Kidney epithelial cell (primary cell): Measurements from ENCODE around the gene CD300C. TPM values are rescaled to one million over a fixed set of nuclear protein-coding genes. Genes with fewer than 3 reads are reported as not detected.

Experiments
- DNase-seq: peaks from one replicate; pipeline ENCODE4 v3.0.0-alpha.2; 2010; ENCODE audit warnings: low read depth
- H3K27me3 ChIP-seq: 2 replicates; pipeline ENCODE4 v1.6.0; 2011; ENCODE audit warnings: low read length; ENCODE audit not compliant: control insufficient read depth, insufficient read depth
- H3K36me3 ChIP-seq: 2 replicates; pipeline ENCODE4 v1.5.1; 2011; ENCODE audit warnings: low read length; ENCODE audit not compliant: control insufficient read depth, insufficient read depth
- H3K4me3 ChIP-seq: 2 replicates; pipeline ENCODE4 v1.5.1; 2011; ENCODE audit warnings: low read depth, mild to moderate bottlenecking, control low read depth, low read length
- total RNA-seq: library from RNA; depleted of rRNA; stranded (reverse); fragments of >200 nt; gene quantifications from 2 replicates; pipeline ENCODE4 v1.2.3, GENCODE V29; 2015
- TF ChIP-seq, protein P1 (sequence below): IDR thresholded peaks from 2 replicates; pipeline ENCODE4 v1.5.1; 2011; ENCODE audit warnings: mild to moderate bottlenecking, moderate library complexity, low read length, control low read depth, inconsistent platforms; ENCODE audit not compliant: insufficient read depth, poor library complexity, severe bottlenecking

The CD300C gene
- total RNA-seq, result 0.21 TPM in 1 of 2 replicates, not detected in the other

DNA sequence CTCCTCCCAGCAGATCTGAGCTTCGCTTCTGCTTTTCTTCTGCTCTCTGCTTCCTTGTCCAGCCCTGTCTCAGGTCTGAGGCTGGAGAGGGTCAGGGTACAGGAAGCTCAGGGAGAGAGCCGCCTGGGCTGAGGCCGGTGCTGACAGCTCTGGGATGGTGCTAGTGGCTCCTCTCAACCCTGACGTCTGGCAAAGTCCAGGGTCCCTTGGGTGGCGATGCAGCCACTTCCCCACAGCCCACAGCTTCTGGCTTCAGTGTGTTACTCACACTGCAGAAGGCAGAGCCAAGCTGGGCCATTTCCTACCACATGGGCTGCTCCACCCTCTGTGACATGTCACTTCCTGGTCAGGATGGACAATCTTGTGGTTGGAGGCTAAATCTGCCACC is at the start of gene CD300C:
Gene CD300C (minus strand): TSS at position 273 of the 388 bp plus-strand sequence. CDS start 333 bp downstream, outside the sequence.
- Histone ChIP-seq H3K36me3 (no peaks in the 10 kb centered on the region), H3K27me3 (no peaks in the 10 kb centered on the region), H3K4me3 (no peak within 1 kb of the TSS)
- TF ChIP-seq, protein P1, sequence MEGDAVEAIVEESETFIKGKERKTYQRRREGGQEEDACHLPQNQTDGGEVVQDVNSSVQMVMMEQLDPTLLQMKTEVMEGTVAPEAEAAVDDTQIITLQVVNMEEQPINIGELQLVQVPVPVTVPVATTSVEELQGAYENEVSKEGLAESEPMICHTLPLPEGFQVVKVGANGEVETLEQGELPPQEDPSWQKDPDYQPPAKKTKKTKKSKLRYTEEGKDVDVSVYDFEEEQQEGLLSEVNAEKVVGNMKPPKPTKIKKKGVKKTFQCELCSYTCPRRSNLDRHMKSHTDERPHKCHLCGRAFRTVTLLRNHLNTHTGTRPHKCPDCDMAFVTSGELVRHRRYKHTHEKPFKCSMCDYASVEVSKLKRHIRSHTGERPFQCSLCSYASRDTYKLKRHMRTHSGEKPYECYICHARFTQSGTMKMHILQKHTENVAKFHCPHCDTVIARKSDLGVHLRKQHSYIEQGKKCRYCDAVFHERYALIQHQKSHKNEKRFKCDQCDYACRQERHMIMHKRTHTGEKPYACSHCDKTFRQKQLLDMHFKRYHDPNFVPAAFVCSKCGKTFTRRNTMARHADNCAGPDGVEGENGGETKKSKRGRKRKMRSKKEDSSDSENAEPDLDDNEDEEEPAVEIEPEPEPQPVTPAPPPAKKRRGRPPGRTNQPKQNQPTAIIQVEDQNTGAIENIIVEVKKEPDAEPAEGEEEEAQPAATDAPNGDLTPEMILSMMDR, result no peak
- DNase-seq, result no peak

DNA sequence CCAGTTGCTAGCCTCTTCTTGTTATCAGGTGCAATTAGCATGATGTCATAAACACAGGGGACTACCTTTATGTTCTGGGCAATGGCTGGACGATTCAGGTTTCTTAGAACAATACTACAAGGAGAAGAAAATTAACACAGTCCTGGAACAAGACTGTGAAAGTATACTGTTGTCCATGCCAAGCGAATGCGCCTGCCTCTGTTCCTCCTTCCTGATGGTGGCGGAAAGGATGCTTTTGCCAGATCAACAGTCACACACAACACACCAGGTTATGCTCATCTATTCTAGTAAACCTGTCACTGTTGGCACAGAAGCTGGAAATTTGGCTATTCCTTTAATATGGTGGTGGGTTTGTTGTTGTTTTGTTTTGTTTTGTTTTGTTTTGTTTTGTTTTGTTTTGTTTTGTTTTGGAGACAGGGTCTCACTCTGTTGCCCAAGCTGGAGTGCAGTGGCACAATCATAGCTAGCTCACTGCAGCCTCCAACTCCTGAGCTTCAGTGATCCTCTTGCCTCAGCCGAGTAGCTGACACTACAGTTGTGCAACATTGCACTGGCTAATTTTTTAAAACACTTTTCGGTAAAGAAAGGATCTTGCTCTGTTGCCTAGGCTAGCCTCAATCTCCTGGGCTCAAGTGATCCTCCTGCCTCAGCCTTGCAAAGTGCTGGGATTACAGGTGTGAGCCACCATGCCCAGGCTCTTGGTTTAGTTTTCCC is 49.3 kb upstream of the CD300C start:
- no peak for DNase-seq
- Histone ChIP-seq H3K27me3 (peaks cover 9% of the 10 kb centered on the region), H3K36me3 (no peaks in the 10 kb centered on the region), H3K4me3 (no peak overlapping the region)
- TF ChIP-seq, protein P1, result no peak

DNA sequence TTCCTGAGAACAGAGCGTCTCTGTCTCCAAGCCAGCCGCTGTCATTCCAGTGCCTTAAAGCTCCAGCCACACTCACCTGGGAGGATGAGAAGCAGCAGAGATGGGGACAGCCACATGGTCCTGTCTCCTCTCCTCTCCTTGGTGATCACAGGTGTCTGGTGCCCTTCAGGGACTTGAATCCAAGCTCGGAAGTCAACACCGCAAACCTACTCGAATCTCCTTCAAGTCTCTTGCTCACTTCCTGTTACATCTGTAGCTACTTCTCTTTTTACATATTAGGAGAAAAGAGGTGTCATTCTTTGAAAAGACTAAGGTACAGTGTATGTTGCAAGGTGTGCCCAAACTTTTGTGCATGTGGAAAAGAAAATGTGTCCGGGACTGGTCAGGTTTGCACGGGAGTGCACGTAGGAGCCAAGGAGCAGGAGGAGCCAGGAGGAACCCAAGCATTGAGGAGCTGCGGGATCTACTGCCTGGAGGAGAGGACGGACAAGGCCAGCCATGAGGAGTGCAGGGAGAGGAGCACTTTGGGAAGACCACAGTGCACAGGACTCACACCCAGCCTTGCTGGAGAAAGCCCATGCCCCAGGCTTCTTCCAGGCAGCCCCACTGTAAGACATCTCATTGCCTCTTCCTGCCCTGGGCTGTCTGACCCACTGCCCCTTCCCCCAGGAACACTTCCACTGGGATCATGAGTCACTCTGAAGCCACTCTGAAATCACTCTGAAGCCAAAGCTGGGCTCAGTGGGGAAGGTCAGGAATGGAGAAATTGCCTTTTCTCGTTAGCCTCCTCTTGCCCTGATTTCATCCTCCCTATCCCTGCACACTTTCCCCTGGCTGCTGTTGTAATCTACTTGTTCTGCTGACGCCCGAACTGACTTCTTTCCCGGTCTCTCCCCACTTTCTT is 46.4 kb upstream of the CD300C start, which contains the start of gene CD300LD:
Gene CD300LD (minus strand): TSS at position 197 of the 904 bp plus-strand sequence. CDS start 81 bp downstream, at position 116.
- H3K27me3 ChIP-seq, result peaks cover 3% of the 10 kb centered on the region
- TF ChIP-seq, protein P1, result no peak

DNA sequence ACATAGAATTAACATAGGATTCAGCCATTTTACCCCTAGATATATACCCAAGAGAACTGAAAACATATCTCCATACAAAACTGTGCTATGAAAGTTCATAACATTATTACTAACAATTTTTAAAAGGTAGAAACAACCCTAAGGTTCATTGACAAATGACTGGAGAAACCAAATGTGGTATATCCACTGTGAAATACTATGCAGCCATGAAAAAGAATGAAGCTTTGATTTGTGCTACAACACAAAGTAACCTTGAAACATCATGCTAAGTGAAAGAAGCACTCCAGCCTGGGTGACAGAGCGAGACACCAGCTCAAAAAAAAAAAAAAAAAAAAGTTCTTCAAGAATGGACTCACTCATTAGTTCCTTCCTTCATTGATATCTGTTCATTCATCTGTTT is 45.6 kb upstream of the CD300C start:
- Histone ChIP-seq H3K36me3 (no peaks in the 10 kb centered on the region), H3K27me3 (peaks cover 3% of the 10 kb centered on the region), H3K4me3 (no peak overlapping the region)
- DNase-seq, result no peak
- TF ChIP-seq, protein P1, result no peak

More for the DNA sequence above, 46.4 kb upstream of the CD300C start, which contains the start of gene CD300LD:
- no peak within 1 kb of the TSS for H3K4me3 ChIP-seq
- no peak for DNase-seq
- H3K36me3 ChIP-seq, result no peaks in the 10 kb centered on the region

DNA sequence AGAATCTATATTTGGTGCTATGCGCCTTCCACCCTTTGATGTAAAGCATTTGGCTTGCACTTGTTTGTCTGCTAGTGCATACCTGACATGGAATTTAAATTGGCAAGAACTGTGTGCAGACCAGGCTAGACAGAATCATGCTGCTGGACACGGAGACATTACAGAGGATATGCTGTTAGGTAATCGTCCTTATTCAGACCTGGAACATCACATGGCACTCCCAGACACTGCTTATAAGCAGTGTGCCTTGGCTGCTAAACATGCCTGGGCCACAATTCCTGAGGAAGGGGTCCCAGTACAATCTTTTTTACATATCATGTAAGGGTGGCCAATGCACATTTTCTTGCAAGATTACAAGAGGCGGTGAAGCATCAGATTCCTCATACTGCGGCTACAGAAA is 39.8 kb upstream of the CD300C start:
- no peaks in the 10 kb centered on the region for H3K36me3 ChIP-seq
- no peak overlapping the region for H3K4me3 ChIP-seq
- DNase-seq, result no peak
- no peaks in the 10 kb centered on the region for H3K27me3 ChIP-seq
- TF ChIP-seq, protein P1, result no peak
